Suprapubic skin (tissue), 4 donors: Measurements from ENCODE around the gene SCFD1. TPM values are rescaled to one million over a fixed set of nuclear protein-coding genes. Genes with fewer than 3 reads are reported as not detected.

Experiments used
- DNase-seq, 2 donors: peaks; one replicate each; pipeline ENCODE4 v3.0.0-alpha.2; 2019; ENCODE audit warnings: low spot score in 2 of 2
- H3K27ac ChIP-seq: fragments of 200-600 bp; sonication (generic); one replicate; pipeline ENCODE4 v1.5.1; 2019
- H3K27me3 ChIP-seq: fragments of 200-600 bp; sonication (generic); one replicate; pipeline ENCODE4 v1.5.1; 2019
- H3K36me3 ChIP-seq: fragments of 200-600 bp; sonication (generic); one replicate; pipeline ENCODE4 v1.5.1; 2019
- H3K4me1 ChIP-seq: fragments of 200-600 bp; sonication (generic); one replicate; pipeline ENCODE4 v1.5.1; 2019
- H3K4me3 ChIP-seq: fragments of 200-600 bp; sonication (generic); one replicate; pipeline ENCODE4 v1.5.1; 2019; ENCODE audit warnings: mild to moderate bottlenecking
- H3K9me3 ChIP-seq: fragments of 200-600 bp; sonication (generic); one replicate; pipeline ENCODE4 v1.5.1; 2019
- EP300 ChIP-seq: sonication (generic); formaldehyde crosslinking; IDR thresholded peaks from one replicate; pipeline ENCODE4 v1.6.1; 2017; ENCODE audit warnings: antibody characterized with exemption
- POLR2A ChIP-seq, 2 donors: fragments of 450-650 bp; IDR thresholded peaks; one replicate each; pipeline ENCODE4 v1.6.1; 2017; ENCODE audit warnings: antibody characterized with exemption in 2 of 2, mild to moderate bottlenecking in 2 of 2, moderate library complexity in 2 of 2
- POLR2AphosphoS5 ChIP-seq, 3 donors: sonication (generic); formaldehyde crosslinking; IDR thresholded peaks; one replicate each; pipeline ENCODE4 v1.6.1; 2017; ENCODE audit warnings: antibody characterized with exemption in 3 of 3
- WGBS: methylation state at CpG from one replicate; pipeline ENCODE4 v1.1.5; 2018; 5-methylcytosine and 5-hydroxymethylcytosine counted together
- total RNA-seq, 4 donors: library from RNA; depleted of rRNA; stranded (reverse); fragments of >200 nt; gene quantifications; one replicate each; pipeline ENCODE4 v1.1.0, GENCODE V29; 2016
- TF ChIP-seq, protein P1 (sequence below), 2 donors: fragments of 200-600 bp in 1 of 2; fragments of 450-650 bp in 1 of 2; sonication (generic) in 1 of 2; IDR thresholded peaks; one replicate each; pipeline ENCODE4 v1.5.1; 2016 to 2019; ENCODE audit warnings: antibody characterized with exemption in 2 of 2, mild to moderate bottlenecking in 1 of 2, moderate library complexity in 1 of 2

Gene SCFD1
- total RNA-seq, 4 donors from 2014 or later, result 26.4 to 84.2 (median 49.9) TPM

DNA sequence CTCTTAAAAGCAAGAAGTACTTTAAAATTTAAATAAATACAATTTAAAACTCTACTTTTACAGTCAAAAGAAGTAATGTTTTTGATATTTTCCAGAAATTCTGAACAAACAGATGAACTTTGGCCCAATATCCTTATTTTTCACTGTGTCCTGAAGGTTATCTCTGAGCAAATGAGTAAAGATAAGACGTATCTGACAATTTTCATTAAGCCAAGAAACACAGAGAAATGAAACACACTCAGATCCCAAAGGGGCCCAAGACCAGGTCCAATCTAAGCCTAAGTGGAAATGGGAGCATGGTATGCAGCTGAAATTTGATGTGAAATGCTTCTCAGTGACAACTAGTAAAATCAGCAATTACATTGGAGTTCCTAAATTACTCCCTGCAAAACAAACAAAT is 146.7 kb downstream of the SCFD1 start:
- H3K4me1 ChIP-seq, result no peaks in the 10 kb centered on the region
- H3K4me3 ChIP-seq, result no peak overlapping the region
- no peak for DNase-seq
- WGBS, result 82% methylated on average over 1 of the region's 1 CpG
- H3K27me3 ChIP-seq, result no peaks in the 10 kb centered on the region
- peaks cover 4% of the 10 kb centered on the region for H3K9me3 ChIP-seq
- no peaks in the 10 kb centered on the region for H3K36me3 ChIP-seq
- no peak overlapping the region for H3K27ac ChIP-seq
- TF ChIP-seq, protein P1, sequence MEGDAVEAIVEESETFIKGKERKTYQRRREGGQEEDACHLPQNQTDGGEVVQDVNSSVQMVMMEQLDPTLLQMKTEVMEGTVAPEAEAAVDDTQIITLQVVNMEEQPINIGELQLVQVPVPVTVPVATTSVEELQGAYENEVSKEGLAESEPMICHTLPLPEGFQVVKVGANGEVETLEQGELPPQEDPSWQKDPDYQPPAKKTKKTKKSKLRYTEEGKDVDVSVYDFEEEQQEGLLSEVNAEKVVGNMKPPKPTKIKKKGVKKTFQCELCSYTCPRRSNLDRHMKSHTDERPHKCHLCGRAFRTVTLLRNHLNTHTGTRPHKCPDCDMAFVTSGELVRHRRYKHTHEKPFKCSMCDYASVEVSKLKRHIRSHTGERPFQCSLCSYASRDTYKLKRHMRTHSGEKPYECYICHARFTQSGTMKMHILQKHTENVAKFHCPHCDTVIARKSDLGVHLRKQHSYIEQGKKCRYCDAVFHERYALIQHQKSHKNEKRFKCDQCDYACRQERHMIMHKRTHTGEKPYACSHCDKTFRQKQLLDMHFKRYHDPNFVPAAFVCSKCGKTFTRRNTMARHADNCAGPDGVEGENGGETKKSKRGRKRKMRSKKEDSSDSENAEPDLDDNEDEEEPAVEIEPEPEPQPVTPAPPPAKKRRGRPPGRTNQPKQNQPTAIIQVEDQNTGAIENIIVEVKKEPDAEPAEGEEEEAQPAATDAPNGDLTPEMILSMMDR (IDR thresholded peaks at IDR 0.05), result no peak
- no peak for TF ChIP-seq POLR2AphosphoS5 (IDR thresholded peaks at IDR 0.05)
- no peak for TF ChIP-seq POLR2A (IDR thresholded peaks at IDR 0.05)
- TF ChIP-seq EP300, result no peak

DNA sequence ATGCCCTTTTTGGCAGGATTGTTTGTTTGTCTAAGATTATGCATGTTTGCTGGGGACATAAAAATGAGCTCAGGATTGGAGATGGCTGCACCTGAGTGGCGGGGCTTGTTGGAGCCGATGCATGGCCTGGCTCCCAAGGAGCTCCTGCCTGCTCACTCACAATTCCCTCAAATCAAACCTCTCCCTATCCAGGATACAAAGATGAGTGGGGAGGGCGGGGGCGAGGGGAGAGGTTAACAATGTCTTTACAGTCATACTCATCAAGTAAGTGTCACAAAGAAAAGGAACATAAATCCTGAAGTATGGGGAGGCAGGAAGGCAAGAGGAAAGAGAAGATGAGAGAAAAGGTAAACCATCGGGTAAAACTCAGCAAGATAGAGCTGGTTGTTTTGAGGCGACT is 148.3 kb downstream of the SCFD1 start:
- Histone ChIP-seq H3K9me3 (no peaks in the 10 kb centered on the region), H3K27ac (no peak overlapping the region), H3K4me1 (no peaks in the 10 kb centered on the region), H3K4me3 (no peak overlapping the region), H3K27me3 (no peaks in the 10 kb centered on the region), H3K36me3 (no peaks in the 10 kb centered on the region)
- DNase-seq, result no peak
- no peak for TF ChIP-seq POLR2AphosphoS5 (IDR thresholded peaks at IDR 0.05)
- TF ChIP-seq, protein P1 (IDR thresholded peaks at IDR 0.05), result no peak
- no peak for TF ChIP-seq POLR2A (IDR thresholded peaks at IDR 0.05)
- TF ChIP-seq EP300, result no peak
- WGBS, result 85% methylated on average over 6 of the region's 6 CpGs

DNA sequence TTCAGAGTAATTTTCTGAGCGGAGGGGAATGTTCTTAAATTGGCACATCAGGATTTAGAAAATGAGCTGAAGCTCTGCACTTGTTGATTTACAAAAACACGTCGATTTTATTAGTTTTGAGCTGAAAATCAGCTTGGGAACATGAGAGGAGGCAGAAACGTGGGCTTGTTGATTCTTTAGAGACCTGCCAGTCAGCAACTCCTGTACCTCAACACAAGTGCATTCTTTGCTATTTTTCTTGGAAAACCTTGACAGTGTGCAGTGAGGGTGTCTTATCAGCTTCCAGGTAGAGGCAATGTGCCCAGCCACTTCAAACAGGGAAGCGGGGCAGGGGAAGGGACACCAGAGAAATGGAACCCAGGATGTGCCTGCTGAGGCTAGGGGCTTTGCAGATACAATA is 149.5 kb downstream of the SCFD1 start:
- Histone ChIP-seq H3K27me3 (no peaks in the 10 kb centered on the region), H3K27ac (no peak overlapping the region), H3K9me3 (no peaks in the 10 kb centered on the region), H3K4me1 (no peaks in the 10 kb centered on the region), H3K4me3 (no peak overlapping the region), H3K36me3 (no peaks in the 10 kb centered on the region)
- DNase-seq, result no peak
- TF ChIP-seq POLR2A (IDR thresholded peaks at IDR 0.05) (no peak), EP300 (no peak), POLR2AphosphoS5 (IDR thresholded peaks at IDR 0.05) (no peak)
- TF ChIP-seq, protein P1 (IDR thresholded peaks at IDR 0.05), result no peak
- WGBS, result 79% methylated on average over 5 of the region's 5 CpGs

DNA sequence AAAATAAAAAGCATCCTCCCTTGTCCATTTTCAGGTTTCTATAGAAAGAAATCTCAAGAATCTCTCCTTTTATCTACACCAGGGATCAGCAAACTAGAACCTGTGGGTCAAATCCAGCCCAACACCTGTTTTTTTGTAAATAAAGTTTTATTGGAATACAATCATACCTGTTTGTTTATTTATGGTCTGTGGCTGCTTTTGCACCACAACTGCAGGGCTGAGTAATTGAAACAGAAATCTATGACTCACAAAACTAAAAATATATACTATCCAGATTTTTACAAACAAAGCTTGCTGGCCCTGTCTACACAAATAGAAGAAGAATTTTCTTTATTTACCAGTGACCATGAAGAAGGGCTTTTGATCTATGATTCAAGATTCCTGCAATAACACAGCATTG is 157.1 kb downstream of the SCFD1 start:
- Histone ChIP-seq H3K36me3 (no peaks in the 10 kb centered on the region), H3K9me3 (no peaks in the 10 kb centered on the region), H3K27me3 (no peaks in the 10 kb centered on the region), H3K4me1 (no peaks in the 10 kb centered on the region), H3K27ac (no peak overlapping the region), H3K4me3 (no peak overlapping the region)
- no peak for TF ChIP-seq POLR2AphosphoS5 (IDR thresholded peaks at IDR 0.05)
- no peak for TF ChIP-seq EP300
- TF ChIP-seq, protein P1 (IDR thresholded peaks at IDR 0.05), result no peak
- no peak for DNase-seq

Other genes starting within 250 kb of the SCFD1 start
- gene G2E3, start 63.2 kb upstream of the SCFD1 start, total RNA-seq, result 10 to 100 TPM in 2 of 4 donors, 1 to 10 TPM in 2; 7.3 to 13.9 (median 9.7) TPM